GM21390 (cell line): ENCODE results near the gene CCL26.
"Not testable (repeated sequence)": the region's sequence is repeated elsewhere in the genome, so short reads cannot be mapped to it uniquely, and the experiment has no call there.

Experiments
- ATAC-seq: cut with Tn5 transposase; IDR thresholded peaks from one replicate; pipeline ENCODE4 v1.9.1; 2021; ENCODE audit not compliant: unreplicated experiment

CCL26 gene

GRCh38 chr7:75739796-75740672, 32.0 kb downstream of the CCL26 start:
- ATAC-seq, result no peak

- peak; percentile 90 for ATAC-seq
Measured at GRCh38 chr7:75738975-75739795, 32.8 kb downstream of the CCL26 start.

- peak; percentile 11 for ATAC-seq
Measured at GRCh38 chr7:75738604-75738974, 33.4 kb downstream of the CCL26 start, which contains the start of gene HIP1. Gene HIP1, minus strand, starts transcription at chr7:75738941. Its CDS starts 21 bp downstream, at chr7:75738920.

GRCh38 chr7:75737856-75738603, 34.0 kb downstream of the CCL26 start:
- ATAC-seq, result no peak

GRCh38 chr7:75735581-75736350, 36.2 kb downstream of the CCL26 start:
- ATAC-seq, result no peak

GRCh38 chr7:75734586-75735458, 37.2 kb downstream of the CCL26 start:
- ATAC-seq, result no peak

- no peak for ATAC-seq
Measured at GRCh38 chr7:75732764-75733630, 39.0 kb downstream of the CCL26 start.

GRCh38 chr7:75732016-75732521, 39.9 kb downstream of the CCL26 start:
- ATAC-seq, result no peak

- no peak for ATAC-seq
Measured at GRCh38 chr7:75729851-75730274, 42.1 kb downstream of the CCL26 start.

GRCh38 chr7:75727881-75728593, 44.0 kb downstream of the CCL26 start:
- ATAC-seq, result no peak

- ATAC-seq, result not testable (repeated sequence)
Measured at GRCh38 chr7:75727351-75727750, 44.7 kb downstream of the CCL26 start.

- ATAC-seq, result no peak
Measured at GRCh38 chr7:75725306-75725705, 46.7 kb downstream of the CCL26 start.

GRCh38 chr7:75723444-75723843, 48.6 kb downstream of the CCL26 start:
- ATAC-seq, result no peak

GRCh38 chr7:75722373-75722772, 49.6 kb downstream of the CCL26 start:
- ATAC-seq, result no peak

GRCh38 chr7:75721922-75722321, 50.1 kb downstream of the CCL26 start:
- not testable (repeated sequence) for ATAC-seq

GRCh38 chr7:75721426-75721825, 50.6 kb downstream of the CCL26 start:
- no peak for ATAC-seq

- ATAC-seq, result no peak
Measured at GRCh38 chr7:75719626-75720025, 52.4 kb downstream of the CCL26 start.
